HepG2 (cell line): ENCODE measurements around the gene PACS2. TPM values are rescaled to one million over a fixed set of nuclear protein-coding genes. Genes with fewer than 3 reads are reported as not detected.

Experiments
- DMAP1 ChIP-seq: IDR thresholded peaks from 2 replicates; pipeline ENCODE4 v1.6.1; 2016
- ETV6 ChIP-seq: sonication (generic); formaldehyde crosslinking; conservative IDR thresholded peaks from 2 replicates; pipeline ENCODE4 v1.4.0; 2020; ENCODE audit warnings: missing genetic modification reagents
- FOXO1 ChIP-seq: sonication (generic); formaldehyde crosslinking; IDR thresholded peaks from 2 replicates; pipeline ENCODE4 v1.4.0; 2020; ENCODE audit warnings: missing genetic modification reagents
- HDAC2 ChIP-seq: sonication (generic); formaldehyde crosslinking; IDR thresholded peaks from 2 replicates; pipeline ENCODE4 v1.4.0; 2020; ENCODE audit warnings: missing genetic modification reagents
- HHEX ChIP-seq: IDR thresholded peaks from 2 replicates; pipeline ENCODE4 v1.6.1; 2016; ENCODE audit warnings: control low read depth
- KLF6 ChIP-seq: IDR thresholded peaks from 2 replicates; pipeline ENCODE4 v1.8.0; 2016; ENCODE audit warnings: missing biosample characterization, missing genetic modification reagents
- MAFK ChIP-seq, 2 experiments: IDR thresholded peaks in 1 of 2; conservative IDR thresholded peaks in 1 of 2; 2 replicates each; pipeline ENCODE4 v1.6.1; 2011; ENCODE audit warnings: improper control_type of control experiment in 2 of 2, low read length in 2 of 2
- NR3C1 ChIP-seq: sonication (generic); formaldehyde crosslinking; IDR thresholded peaks from 2 replicates; pipeline ENCODE4 v1.4.0; 2020; ENCODE audit warnings: missing genetic modification reagents
- TBX3 ChIP-seq: fragments of 450-650 bp; IDR thresholded peaks from 2 replicates; pipeline ENCODE4 v1.6.1; 2017; ENCODE audit warnings: antibody characterized with exemption, mild to moderate bottlenecking, inconsistent platforms, borderline replicate concordance
- THAP11 ChIP-seq: IDR thresholded peaks from 2 replicates; pipeline ENCODE4 v1.6.1; 2016; ENCODE audit warnings: missing biosample characterization, missing genetic modification reagents
- ZBTB3 ChIP-seq: sonication (generic); formaldehyde crosslinking; IDR thresholded peaks from 2 replicates; pipeline ENCODE4 v1.4.0; 2020; ENCODE audit warnings: low read depth, mild to moderate bottlenecking, moderate library complexity, missing genetic modification reagents, borderline replicate concordance
- ZNF280B ChIP-seq: sonication (generic); formaldehyde crosslinking; IDR thresholded peaks from 2 replicates; pipeline ENCODE4 v1.5.0; 2020; ENCODE audit warnings: missing genetic modification reagents, mild to moderate bottlenecking, borderline replicate concordance
- ZNF414 ChIP-seq: sonication (generic); formaldehyde crosslinking; IDR thresholded peaks from 2 replicates; pipeline ENCODE4 v1.5.0; 2020; ENCODE audit warnings: missing genetic modification reagents
- ZNF512B ChIP-seq: sonication (generic); formaldehyde crosslinking; IDR thresholded peaks from 2 replicates; pipeline ENCODE4 v1.5.1; 2020; ENCODE audit warnings: missing genetic modification reagents, mild to moderate bottlenecking, borderline replicate concordance
- ZNF710 ChIP-seq: sonication (generic); formaldehyde crosslinking; IDR thresholded peaks from 2 replicates; pipeline ENCODE4 v1.5.0; 2020; ENCODE audit warnings: mild to moderate bottlenecking, missing genetic modification reagents, borderline replicate concordance
- ZNF781 ChIP-seq: sonication (generic); formaldehyde crosslinking; IDR thresholded peaks from 2 replicates; pipeline ENCODE4 v1.5.1; 2020; ENCODE audit warnings: borderline replicate concordance, mild to moderate bottlenecking, missing genetic modification reagents; ENCODE audit errors: not compliant biosample characterization
- ZNF83 ChIP-seq: sonication (generic); formaldehyde crosslinking; IDR thresholded peaks from 2 replicates; pipeline ENCODE4 v1.4.0; 2020; ENCODE audit warnings: missing genetic modification reagents, mild to moderate bottlenecking, borderline replicate concordance
- ZSCAN22 ChIP-seq: sonication (generic); formaldehyde crosslinking; IDR thresholded peaks from 2 replicates; pipeline ENCODE4 v1.4.0; 2020; ENCODE audit warnings: mild to moderate bottlenecking, missing genetic modification reagents
- polyA plus RNA-seq, 8 experiments: library from polyadenylated mRNA; depleted of rRNA in 3 of 8; stranded (reverse) in 7 of 8; unstranded in 1 of 8; fragments of >200 nt; fragmentation: Illumina TruSeq in 4 of 8; extraction: Trizol in 4 of 8; gene quantifications; 2 replicates each; pipeline versions ENCODE4 v1.2.1 to v1.2.3, GENCODE V29; 2011 to 2016; ENCODE audit warnings: low read depth in 4 of 8, missing spikeins in 1 of 8, mixed read lengths in 1 of 8; ENCODE audit not compliant: insufficient read depth in 1 of 8
- total RNA-seq, 5 experiments: library from RNA; depleted of rRNA; stranded (reverse); fragments of >200 nt; fragmentation: Illumina TruSeq; extraction: Trizol; gene quantifications; 2 replicates each; pipeline ENCODE4 v1.2.3, GENCODE V29; 2016; ENCODE audit warnings: low read depth in 1 of 5
- TF ChIP-seq, protein P1 (sequence below): fragments of 450-650 bp; IDR thresholded peaks from 2 replicates; pipeline ENCODE4 v1.6.1; 2017
- TF ChIP-seq, protein P2 (sequence below): conservative IDR thresholded peaks from 2 replicates; pipeline ENCODE4 v1.6.1; 2018; ENCODE audit warnings: missing genetic modification reagents

Gene PACS2
- total and polyA plus RNA-seq, 2 of the 13 experiments (the other 11 are each of a cell fraction or from before 2014, with no cell fraction given), result 23.6 to 27.6 TPM

DNA sequence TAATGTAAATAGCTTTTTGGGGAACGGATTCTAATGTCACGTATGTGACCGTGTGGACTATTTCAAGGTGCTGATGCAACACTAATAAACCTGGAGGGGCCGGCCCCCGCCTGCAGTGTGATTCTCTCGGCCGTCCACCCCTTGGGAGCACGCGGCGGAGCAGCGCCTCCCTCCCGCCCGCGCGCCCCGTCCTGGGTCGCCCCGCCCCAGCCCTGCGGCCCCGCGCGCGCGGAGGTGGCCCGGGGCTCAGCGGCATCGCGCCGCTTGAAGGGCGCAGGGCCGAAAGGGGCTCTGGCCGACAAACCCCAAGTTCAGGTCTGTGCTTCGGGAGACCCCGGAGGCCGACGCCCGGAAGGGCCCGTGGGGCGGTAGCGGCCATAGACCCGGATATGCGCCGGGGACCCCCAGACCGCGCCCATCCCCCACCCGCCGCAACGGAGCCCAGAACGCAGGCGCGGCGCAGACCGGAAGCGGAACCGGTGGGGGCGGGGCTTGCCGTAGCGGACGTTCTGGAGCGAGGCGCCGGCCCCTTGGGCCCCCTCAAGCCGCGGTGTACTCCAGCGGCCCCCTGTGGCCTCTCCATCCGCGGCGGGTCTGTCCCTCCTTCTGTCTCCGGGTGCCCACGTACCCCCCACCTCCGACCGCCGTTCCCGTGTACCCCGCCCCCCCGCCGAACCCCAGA is 83.6 kb downstream of the PACS2 start, which contains the start of gene TEX22 (continued):
- no peak for TF ChIP-seq NR3C1 (CRISPR knock-in tag)
- no peak for TF ChIP-seq HHEX (CRISPR knock-in tag)
- 0 out of 2 replicates have a peak, but pooled peaks have one; percentile 20 for TF ChIP-seq ZNF414
- TF ChIP-seq, protein P1, sequence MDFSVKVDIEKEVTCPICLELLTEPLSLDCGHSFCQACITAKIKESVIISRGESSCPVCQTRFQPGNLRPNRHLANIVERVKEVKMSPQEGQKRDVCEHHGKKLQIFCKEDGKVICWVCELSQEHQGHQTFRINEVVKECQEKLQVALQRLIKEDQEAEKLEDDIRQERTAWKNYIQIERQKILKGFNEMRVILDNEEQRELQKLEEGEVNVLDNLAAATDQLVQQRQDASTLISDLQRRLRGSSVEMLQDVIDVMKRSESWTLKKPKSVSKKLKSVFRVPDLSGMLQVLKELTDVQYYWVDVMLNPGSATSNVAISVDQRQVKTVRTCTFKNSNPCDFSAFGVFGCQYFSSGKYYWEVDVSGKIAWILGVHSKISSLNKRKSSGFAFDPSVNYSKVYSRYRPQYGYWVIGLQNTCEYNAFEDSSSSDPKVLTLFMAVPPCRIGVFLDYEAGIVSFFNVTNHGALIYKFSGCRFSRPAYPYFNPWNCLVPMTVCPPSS, result no peak
- TF ChIP-seq TBX3, result no peak
- TF ChIP-seq ZNF781 (CRISPR knock-in tag), result no peak
- TF ChIP-seq ZSCAN22 (CRISPR knock-in tag), result no peak
- TF ChIP-seq ZNF83 (CRISPR knock-in tag), result no peak
- TF ChIP-seq ZBTB3 (CRISPR knock-in tag), result no peak
- TF ChIP-seq KLF6 (CRISPR knock-in tag), result 0 out of 2 replicates have a peak, but pooled peaks have one; percentile 5
- TF ChIP-seq ZNF512B (CRISPR knock-in tag), result no peak
- TF ChIP-seq DMAP1 (CRISPR knock-in tag), result no peak; the same call in none of the 2 replicates
- TF ChIP-seq ZNF280B (CRISPR knock-in tag), result no peak
- TF ChIP-seq THAP11 (CRISPR knock-in tag), result peak; percentile 88
- TF ChIP-seq MAFK (conservative IDR thresholded peaks at IDR 0.05 in 1 of 2, IDR thresholded peaks at IDR 0.05 in 1 of 2; ENCODE audit: low read length in 2 of 2), result no peak
- TF ChIP-seq FOXO1 (CRISPR knock-in tag), result no peak
- no peak for TF ChIP-seq ETV6
- TF ChIP-seq HDAC2 (CRISPR knock-in tag), result peak; percentile 45; the same call in 1 of the 2 replicates
- TF ChIP-seq, protein P2, sequence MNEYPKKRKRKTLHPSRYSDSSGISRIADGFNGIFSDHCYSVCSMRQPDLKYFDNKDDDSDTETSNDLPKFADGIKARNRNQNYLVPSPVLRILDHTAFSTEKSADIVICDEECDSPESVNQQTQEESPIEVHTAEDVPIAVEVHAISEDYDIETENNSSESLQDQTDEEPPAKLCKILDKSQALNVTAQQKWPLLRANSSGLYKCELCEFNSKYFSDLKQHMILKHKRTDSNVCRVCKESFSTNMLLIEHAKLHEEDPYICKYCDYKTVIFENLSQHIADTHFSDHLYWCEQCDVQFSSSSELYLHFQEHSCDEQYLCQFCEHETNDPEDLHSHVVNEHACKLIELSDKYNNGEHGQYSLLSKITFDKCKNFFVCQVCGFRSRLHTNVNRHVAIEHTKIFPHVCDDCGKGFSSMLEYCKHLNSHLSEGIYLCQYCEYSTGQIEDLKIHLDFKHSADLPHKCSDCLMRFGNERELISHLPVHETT (CRISPR knock-in tag), result peak; percentile 55; the same call in 1 of the 2 replicates
- peak; percentile 43; the same call in 1 of the 2 replicates for TF ChIP-seq ZNF710 (CRISPR knock-in tag)
